Measurements from ENCODE around the gene SLC12A1. TPM values are rescaled to one million over a fixed set of nuclear protein-coding genes. Genes with fewer than 3 reads are reported as not detected.

Gene SLC12A1
- total RNA-seq, 1 experiment from 2014 or later, result not detected

DNA sequence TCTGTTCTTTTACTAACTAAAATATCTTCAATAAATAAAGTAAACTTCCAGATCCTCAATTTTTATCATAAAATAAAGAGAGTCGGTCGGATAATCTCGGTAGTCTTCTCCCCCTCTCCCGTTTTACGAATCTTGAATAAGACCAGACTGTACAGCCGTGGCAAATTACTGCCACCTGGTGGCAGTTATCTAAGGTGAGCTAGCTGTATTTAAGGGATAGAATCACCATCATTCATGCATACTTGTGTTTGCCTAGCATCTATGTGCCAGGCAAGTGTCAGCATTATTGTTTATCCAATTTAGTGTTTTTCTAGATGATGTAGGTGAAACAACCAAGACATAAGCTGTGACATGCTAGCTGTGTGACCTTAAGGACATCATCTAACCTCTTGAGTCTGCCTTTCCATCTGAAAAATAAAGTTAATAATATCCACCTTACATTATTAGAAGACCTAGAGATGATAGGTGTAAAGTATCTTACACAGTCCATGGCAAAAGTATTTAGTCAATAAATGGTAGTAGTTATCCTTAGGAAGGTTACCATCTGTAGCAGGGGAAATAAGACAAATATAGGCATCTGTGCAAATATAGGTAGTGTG is 146.5 kb downstream of the SLC12A1 start:
- Histone ChIP-seq H3K4me1 (ENCODE audit: control insufficient read depth, insufficient read depth, low read length) (no peaks in the 10 kb centered on the region), H3K27ac (ENCODE audit: low read length) (no peak overlapping the region), H3K27me3 (ENCODE audit: control insufficient read depth, insufficient read depth, low read length) (no peaks in the 10 kb centered on the region), H3K4me3 (ENCODE audit: low read depth in 2 of 2, low read length in 2 of 2) (no peak overlapping the region), H3K36me3 (ENCODE audit: control insufficient read depth, insufficient read depth, low read length) (no peaks in the 10 kb centered on the region), H3K9me3 (ENCODE audit: control insufficient read depth, insufficient read depth, low read depth, low read length) (no peaks in the 10 kb centered on the region)
- ChIA-PET CTCF (interaction anchor here (0.6 to 1.2 kb wide), 7 partner anchors 15 to 547 kb away, joined by 3 to 6 read pairs (median 4); partner anchors contain the start of gene DUT), POLR2A (no interaction called here)
- DNase-seq (ENCODE audit: low read depth, low spot score), result peak; percentile 50
- in situ Hi-C loops (cut with HindIII; ENCODE audit: low pct_unique_long_range_greater_than_20kb, low sequenced_read_pairs) (no loop called here), intact Hi-C loops (cut with micrococcal nuclease; ENCODE audit: unreplicated experiment) (loop anchor here (10.0 kb wide), 1 partner anchor 292 kb away; the partner anchor contains the start of gene FBN1)
- no TSS peak for BruUV-seq (replicated peaks)
- no peak for TF ChIP-seq SIN3A (IDR thresholded peaks at IDR 0.05; ENCODE audit: borderline replicate concordance, insufficient read depth, low read depth, low read length)
- TF ChIP-seq, protein P1, sequence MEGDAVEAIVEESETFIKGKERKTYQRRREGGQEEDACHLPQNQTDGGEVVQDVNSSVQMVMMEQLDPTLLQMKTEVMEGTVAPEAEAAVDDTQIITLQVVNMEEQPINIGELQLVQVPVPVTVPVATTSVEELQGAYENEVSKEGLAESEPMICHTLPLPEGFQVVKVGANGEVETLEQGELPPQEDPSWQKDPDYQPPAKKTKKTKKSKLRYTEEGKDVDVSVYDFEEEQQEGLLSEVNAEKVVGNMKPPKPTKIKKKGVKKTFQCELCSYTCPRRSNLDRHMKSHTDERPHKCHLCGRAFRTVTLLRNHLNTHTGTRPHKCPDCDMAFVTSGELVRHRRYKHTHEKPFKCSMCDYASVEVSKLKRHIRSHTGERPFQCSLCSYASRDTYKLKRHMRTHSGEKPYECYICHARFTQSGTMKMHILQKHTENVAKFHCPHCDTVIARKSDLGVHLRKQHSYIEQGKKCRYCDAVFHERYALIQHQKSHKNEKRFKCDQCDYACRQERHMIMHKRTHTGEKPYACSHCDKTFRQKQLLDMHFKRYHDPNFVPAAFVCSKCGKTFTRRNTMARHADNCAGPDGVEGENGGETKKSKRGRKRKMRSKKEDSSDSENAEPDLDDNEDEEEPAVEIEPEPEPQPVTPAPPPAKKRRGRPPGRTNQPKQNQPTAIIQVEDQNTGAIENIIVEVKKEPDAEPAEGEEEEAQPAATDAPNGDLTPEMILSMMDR (IDR thresholded peaks at IDR 0.05), result peak; percentile 89
- ATAC-seq, result peak; percentile 97

Other genes starting within 250 kb of the SLC12A1 start
- not detected for gene SLC24A5, start 85.3 kb upstream of the SLC12A1 start, total RNA-seq (2021; ENCODE audit: unreplicated experiment)
- gene MYEF2, start 28.0 kb upstream of the SLC12A1 start, total RNA-seq (2021; ENCODE audit: unreplicated experiment), result 71.3 TPM
- 0.05 TPM for gene CTXN2, start 14.6 kb upstream of the SLC12A1 start, total RNA-seq (2021; ENCODE audit: unreplicated experiment)
- 220 TPM for gene DUT, start 125.1 kb downstream of the SLC12A1 start, total RNA-seq (2021; ENCODE audit: unreplicated experiment)

Data from Panc1 (cell line).